Adrenal gland (tissue), 12 donors: ENCODE results near the gene FHIT. TPM values are rescaled to one million over a fixed set of nuclear protein-coding genes. Genes with fewer than 3 reads are reported as not detected.
"Not testable (repeated sequence)": the region's sequence is repeated elsewhere in the genome, so short reads cannot be mapped to it uniquely, and the experiment has no call there.

ENCODE experiments used
- DNase-seq, 7 donors: peaks; one replicate each; pipeline ENCODE4 v3.0.0-alpha.2; 2019 to 2020
- H3K27ac ChIP-seq, 5 donors: fragments of 200-600 bp; sonication (generic) in 4 of 5; 1 replicate in 3 of 5; 2 replicates in 2 of 5; pipeline versions ENCODE4 v1.5.1 to v1.8.0; 2016 to 2020; ENCODE audit warnings: mild to moderate bottlenecking in 1 of 5
- H3K27me3 ChIP-seq: fragments of 200-600 bp; 2 replicates; pipeline ENCODE4 v1.8.0; 2021
- H3K36me3 ChIP-seq, 2 donors: fragments of 200-600 bp; replicated peaks in 1 of 2; 1 replicate in 1 of 2; 2 replicates in 1 of 2; pipeline versions ENCODE4 v1.5.1 to v1.8.0; 2018 to 2022
- H3K4me1 ChIP-seq, 2 donors: fragments of 200-600 bp; replicated peaks in 1 of 2; 1 replicate in 1 of 2; 2 replicates in 1 of 2; pipeline versions ENCODE4 v1.5.1 to v1.8.0; 2018 to 2021
- H3K4me3 ChIP-seq, 4 donors: fragments of 200-600 bp; sonication (generic) in 3 of 4; one replicate each; pipeline ENCODE4 v1.5.1; 2016 to 2018
- H3K9me3 ChIP-seq, 3 donors: fragments of 200-600 bp; sonication (generic) in 1 of 3; replicated peaks in 1 of 3; 1 replicate in 2 of 3; 2 replicates in 1 of 3; pipeline versions ENCODE4 v1.5.1 to v1.8.0; 2016 to 2021
- POLR2A ChIP-seq, 2 donors: fragments of 450-650 bp; IDR thresholded peaks; one replicate each; pipeline ENCODE4 v1.6.1; 2017; ENCODE audit warnings: antibody characterized with exemption in 2 of 2, mild to moderate bottlenecking in 2 of 2, moderate library complexity in 1 of 2
- WGBS, 4 donors: extraction: QIAGEN DNeasy Blood & Tissue Kit in 2 of 4; methylation state at CpG; one replicate each; pipeline versions ENCODE4 v1.1.5 to v1.1.7; 2013 to 2017; 5-methylcytosine and 5-hydroxymethylcytosine counted together
- intact Hi-C, 2 donors: fragments of 100-400 bp; cut with DNase I; formaldehyde crosslinking; loops; one replicate each; pipeline versions ENCODE4 v1.14.1 to v1.15.0; 2022 to 2023
- polyA plus RNA-seq, 3 donors: library from polyadenylated mRNA; stranded (reverse); fragments of 200-250 nt in 2 of 3; fragments of 350-450 nt in 1 of 3; fragmentation: Illumina TruSeq in 1 of 3; extraction: RNeasy Lipid Tissue Mini Kit (QIAGEN cat#74804) in 1 of 3; gene quantifications; one replicate each; pipeline ENCODE4 v1.2.3, GENCODE V29; 2013 to 2014
- total RNA-seq, 9 donors: library from RNA; depleted of rRNA in 4 of 9; stranded (reverse); fragments of >200 nt in 4 of 9; fragments of 120-200 nt in 1 of 9; fragmentation: NEBNext Ultra II Directional in 1 of 9; extraction: Animal tissue kit (Norgen Biotek cat#: 25700) in 1 of 9; gene quantifications; one replicate each; pipeline versions ENCODE4 v1.1.0 to v1.2.4, GENCODE V29; 2013 to 2023
- TF ChIP-seq, protein P1 (sequence below), 6 experiments: fragments of 450-650 bp in 4 of 6; fragments of 200-600 bp in 2 of 6; sonication (generic) in 1 of 6; IDR thresholded peaks; 1 replicate in 5 of 6; 2 replicates in 1 of 6; pipeline versions ENCODE4 v1.5.1 to v1.8.0; 2016 to 2021; ENCODE audit warnings: antibody characterized with exemption in 6 of 6, mild to moderate bottlenecking in 2 of 6, moderate library complexity in 1 of 6
- donor health status: healthy with polysubstance abuse.
- donor health status: Bipolar disorder and iron deficiency.
- donor health status: DM: yes; HTN: yes; CAD: no.
- donor health status: DM: no; HTN: no; CAD: no.
- donor health status: DM: no; HTN: no; CAD: no.
- donor health status: DM: yes; HTN: yes; CAD: no.

FHIT gene
- total and polyA plus RNA-seq, 12 donors, result 14.1 to 43.9 (median 28.8) TPM

DNA sequence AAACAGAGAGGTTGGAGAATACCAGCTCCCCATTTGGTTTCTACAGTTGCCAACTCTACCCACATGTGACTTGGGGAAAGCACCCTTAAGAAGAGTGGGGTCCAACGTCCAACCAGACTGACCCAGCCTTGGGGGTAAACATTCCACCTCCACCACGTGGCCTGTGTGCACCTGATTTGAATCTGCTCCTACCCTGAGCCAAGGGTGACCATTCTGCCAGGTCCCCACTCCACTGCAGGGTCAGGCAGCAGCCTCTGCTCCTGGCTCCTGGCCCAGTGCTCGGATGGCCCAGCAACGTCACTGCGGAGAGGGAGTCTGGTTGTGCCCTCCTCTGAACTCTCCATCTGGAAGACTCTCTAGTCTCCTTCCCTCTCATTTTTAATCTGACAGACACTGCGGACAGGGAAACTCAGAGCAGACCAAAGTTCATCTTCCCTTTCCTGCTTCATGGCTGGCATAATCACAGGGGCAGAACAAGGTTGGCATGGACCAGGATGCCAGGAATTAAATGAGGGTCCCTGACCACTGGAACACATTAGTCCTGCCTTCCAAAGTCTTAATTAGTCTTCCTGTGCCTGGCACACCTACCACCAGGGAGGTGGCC is 29.4 kb downstream of the FHIT start:
- no peak for DNase-seq
- intact Hi-C loops, result no loop called here
- H3K4me1 ChIP-seq, result peaks cover 0 to 13% of the 10 kb centered on the region in 2 donors
- H3K27ac ChIP-seq, result no peak overlapping the region
- no peak for TF ChIP-seq POLR2A (IDR thresholded peaks at IDR 0.05)
- TF ChIP-seq, protein P1, sequence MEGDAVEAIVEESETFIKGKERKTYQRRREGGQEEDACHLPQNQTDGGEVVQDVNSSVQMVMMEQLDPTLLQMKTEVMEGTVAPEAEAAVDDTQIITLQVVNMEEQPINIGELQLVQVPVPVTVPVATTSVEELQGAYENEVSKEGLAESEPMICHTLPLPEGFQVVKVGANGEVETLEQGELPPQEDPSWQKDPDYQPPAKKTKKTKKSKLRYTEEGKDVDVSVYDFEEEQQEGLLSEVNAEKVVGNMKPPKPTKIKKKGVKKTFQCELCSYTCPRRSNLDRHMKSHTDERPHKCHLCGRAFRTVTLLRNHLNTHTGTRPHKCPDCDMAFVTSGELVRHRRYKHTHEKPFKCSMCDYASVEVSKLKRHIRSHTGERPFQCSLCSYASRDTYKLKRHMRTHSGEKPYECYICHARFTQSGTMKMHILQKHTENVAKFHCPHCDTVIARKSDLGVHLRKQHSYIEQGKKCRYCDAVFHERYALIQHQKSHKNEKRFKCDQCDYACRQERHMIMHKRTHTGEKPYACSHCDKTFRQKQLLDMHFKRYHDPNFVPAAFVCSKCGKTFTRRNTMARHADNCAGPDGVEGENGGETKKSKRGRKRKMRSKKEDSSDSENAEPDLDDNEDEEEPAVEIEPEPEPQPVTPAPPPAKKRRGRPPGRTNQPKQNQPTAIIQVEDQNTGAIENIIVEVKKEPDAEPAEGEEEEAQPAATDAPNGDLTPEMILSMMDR (IDR thresholded peaks at IDR 0.05), result no peak
- WGBS, 4 donors, result 77 to 94% (median 90%) methylated on average over 5 to 6 of the region's 6 CpGs
- H3K27me3 ChIP-seq, result no peaks in the 10 kb centered on the region
- H3K9me3 ChIP-seq, result no peaks in the 10 kb centered on the region
- no peaks in the 10 kb centered on the region for H3K36me3 ChIP-seq
- H3K4me3 ChIP-seq, result no peak overlapping the region

DNA sequence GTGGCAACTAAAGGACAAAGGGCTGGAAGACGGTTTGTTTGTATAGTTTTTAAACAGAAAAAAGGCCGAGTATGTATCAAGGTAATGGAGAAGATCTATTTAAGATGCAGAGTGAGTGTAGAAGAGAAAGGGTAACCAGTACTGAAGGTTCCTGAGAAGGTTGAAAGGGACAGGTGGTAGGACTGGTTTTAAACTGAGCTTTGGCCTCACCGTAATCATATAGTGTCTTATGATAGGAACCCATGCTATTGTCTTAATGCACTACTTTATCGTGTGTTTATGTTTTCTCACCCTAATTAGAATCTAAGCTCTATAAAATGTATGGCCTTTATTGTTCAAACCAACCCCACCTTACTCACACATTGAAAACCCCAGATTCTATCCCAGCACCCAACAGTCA is 32.7 kb downstream of the FHIT start:
- TF ChIP-seq, protein P1 (IDR thresholded peaks at IDR 0.05), result no peak
- TF ChIP-seq POLR2A (IDR thresholded peaks at IDR 0.05), result no peak
- 88 to 93% (median 90%) methylated on average over 4 of the region's 4 CpGs for WGBS, 4 donors
- Histone ChIP-seq H3K4me3 (no peak overlapping the region), H3K27me3 (no peaks in the 10 kb centered on the region), H3K27ac (no peak overlapping the region), H3K4me1 (peaks cover 0 to 6% of the 10 kb centered on the region in 2 donors), H3K36me3 (no peaks in the 10 kb centered on the region), H3K9me3 (no peaks in the 10 kb centered on the region)
- no peak for DNase-seq
- intact Hi-C loops, result no loop called here

DNA sequence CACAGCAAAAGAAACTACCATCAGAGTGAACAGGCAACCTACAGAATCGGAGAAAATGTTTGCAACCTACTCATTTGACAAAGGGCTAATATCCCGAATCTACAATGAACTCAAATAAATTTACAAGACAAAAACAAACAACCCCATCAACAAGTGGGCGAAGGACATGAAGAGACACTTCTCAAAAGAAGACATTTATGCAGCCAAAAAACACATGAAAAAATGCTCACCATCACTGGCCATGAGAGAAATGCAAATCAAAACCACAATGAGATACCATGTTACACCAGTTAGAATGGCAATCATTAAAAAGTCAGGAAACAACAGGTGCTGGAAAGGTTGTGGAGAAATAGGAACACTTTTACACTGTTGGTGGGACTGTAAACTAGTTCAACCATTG is 35.1 kb downstream of the FHIT start:
- H3K4me1 ChIP-seq, H3K4me3 ChIP-seq, H3K27me3 ChIP-seq, H3K27ac ChIP-seq, DNase-seq, H3K9me3 ChIP-seq, intact Hi-C loops, H3K36me3 ChIP-seq: not testable (repeated sequence)
- WGBS, 4 donors, result 74 to 96% (median 93%) methylated on average over 3 of the region's 3 CpGs

DNA sequence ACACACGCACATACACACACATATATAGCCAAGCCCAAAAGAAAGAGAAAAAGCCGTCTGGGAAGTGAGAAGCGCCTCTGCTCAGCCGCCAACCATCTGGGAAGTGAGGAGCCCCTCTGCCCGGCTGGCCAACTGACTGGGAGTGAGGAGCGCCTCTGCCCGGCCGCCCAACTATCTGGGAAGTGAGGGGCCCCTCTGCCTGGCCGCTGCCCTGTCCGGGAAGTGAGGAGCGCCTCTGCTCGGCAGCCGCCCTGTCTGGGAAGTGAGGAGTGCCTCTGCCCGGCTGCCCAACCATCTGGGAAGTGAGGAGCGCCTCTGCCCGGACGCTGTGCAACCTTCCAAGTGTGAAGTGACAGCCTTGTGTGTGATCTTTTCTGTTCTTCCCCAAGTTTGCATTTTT is 49.2 kb downstream of the FHIT start:
- Histone ChIP-seq H3K27me3 (no peaks in the 10 kb centered on the region), H3K4me1 (no peaks in the 10 kb centered on the region), H3K36me3 (no peaks in the 10 kb centered on the region), H3K27ac (no peak overlapping the region), H3K4me3 (no peak overlapping the region), H3K9me3 (no peaks in the 10 kb centered on the region)
- no peak for DNase-seq
- TF ChIP-seq, protein P1 (IDR thresholded peaks at IDR 0.05), result no peak
- TF ChIP-seq POLR2A (IDR thresholded peaks at IDR 0.05), result no peak
- intact Hi-C loops, result no loop called here
- 86 to 98% (median 95%) methylated on average over 14 to 17 of the region's 17 CpGs for WGBS, 4 donors

DNA sequence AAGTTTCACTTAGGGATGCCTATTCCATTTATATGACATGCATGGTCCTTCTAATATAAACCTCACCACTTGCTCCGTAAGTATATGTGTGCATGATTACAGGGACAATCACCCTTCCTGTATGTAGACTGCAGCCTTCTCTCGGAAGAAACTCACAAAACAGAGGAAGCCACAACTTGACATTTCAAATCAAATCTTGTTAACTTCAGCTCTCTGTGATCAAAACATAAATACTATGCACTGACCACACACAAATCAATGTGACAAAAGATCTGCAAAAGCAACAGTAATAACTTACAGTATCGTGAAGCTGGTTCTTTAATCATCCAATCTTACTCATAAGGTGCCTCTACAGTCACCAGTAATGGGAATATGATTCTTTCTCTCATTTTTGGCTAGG is 50.2 kb downstream of the FHIT start:
- Histone ChIP-seq H3K27me3 (no peaks in the 10 kb centered on the region), H3K36me3 (no peaks in the 10 kb centered on the region), H3K4me3 (no peak overlapping the region), H3K4me1 (no peaks in the 10 kb centered on the region), H3K27ac (no peak overlapping the region), H3K9me3 (no peaks in the 10 kb centered on the region)
- TF ChIP-seq, protein P1 (IDR thresholded peaks at IDR 0.05), result no peak
- no peak for TF ChIP-seq POLR2A (IDR thresholded peaks at IDR 0.05)
- no peak for DNase-seq
- intact Hi-C loops, result no loop called here
- 75 to 96% (median 85%) methylated on average over 3 of the region's 3 CpGs for WGBS, 4 donors
